KOPT-K1 (cell line): ENCODE data around the gene RHBDD3.

ENCODE experiments used
- H3K27ac ChIP-seq: fragments of 200-600 bp; sonication (generic); 2 replicates; pipeline ENCODE4 v1.5.1; 2016; ENCODE audit warnings: antibody characterized with exemption, mild to moderate bottlenecking, low read depth, low read length; ENCODE audit not compliant: poor library complexity, severe bottlenecking
- H3K36me3 ChIP-seq: fragments of 200-600 bp; sonication (generic); 2 replicates; pipeline ENCODE4 v1.5.1; 2017; ENCODE audit warnings: antibody characterized with exemption, mild to moderate bottlenecking, low read length, moderate library complexity; ENCODE audit not compliant: insufficient read depth
- H3K9me3 ChIP-seq: fragments of 200-600 bp; sonication (generic); 2 replicates; pipeline ENCODE4 v1.5.1; 2017; ENCODE audit warnings: antibody characterized with exemption, low read length, mild to moderate bottlenecking; ENCODE audit not compliant: insufficient read depth, poor library complexity, severe bottlenecking

RHBDD3 gene

GRCh38 chr22:29212743-29213142 is 55.0 kb downstream of the RHBDD3 start:
- no peaks in the 10 kb centered on the region for H3K9me3 ChIP-seq
- no peak overlapping the region for H3K27ac ChIP-seq
- H3K36me3 ChIP-seq: peaks cover 57% of the 10 kb centered on the region; the same call in 1 of the 2 replicates

- Histone ChIP-seq H3K9me3 (no peaks in the 10 kb centered on the region), H3K27ac (no peak overlapping the region), H3K36me3 (peaks cover 44% of the 10 kb centered on the region; the same call in 1 of the 2 replicates)
Measured at GRCh38 chr22:29211466-29211865, 56.3 kb downstream of the RHBDD3 start.

- H3K9me3 ChIP-seq: no peaks in the 10 kb centered on the region
- peaks cover 40% of the 10 kb centered on the region; the same call in 1 of the 2 replicates for H3K36me3 ChIP-seq
- no peak overlapping the region for H3K27ac ChIP-seq
Measured at GRCh38 chr22:29211066-29211465, 56.7 kb downstream of the RHBDD3 start.
